NCI-H524 treated with DMSO at 0.1 percent for 48 hours (cell line): ENCODE measurements around the gene TUBB3.
"Not testable (repeated sequence)": the region's sequence is repeated elsewhere in the genome, so short reads cannot be mapped to it uniquely, and the experiment has no call there.

Experiments
- DNase-seq: peaks from one replicate; lab custom pipeline; 2025; lab: John Stamatoyannopoulos, UW

Gene TUBB3

DNA sequence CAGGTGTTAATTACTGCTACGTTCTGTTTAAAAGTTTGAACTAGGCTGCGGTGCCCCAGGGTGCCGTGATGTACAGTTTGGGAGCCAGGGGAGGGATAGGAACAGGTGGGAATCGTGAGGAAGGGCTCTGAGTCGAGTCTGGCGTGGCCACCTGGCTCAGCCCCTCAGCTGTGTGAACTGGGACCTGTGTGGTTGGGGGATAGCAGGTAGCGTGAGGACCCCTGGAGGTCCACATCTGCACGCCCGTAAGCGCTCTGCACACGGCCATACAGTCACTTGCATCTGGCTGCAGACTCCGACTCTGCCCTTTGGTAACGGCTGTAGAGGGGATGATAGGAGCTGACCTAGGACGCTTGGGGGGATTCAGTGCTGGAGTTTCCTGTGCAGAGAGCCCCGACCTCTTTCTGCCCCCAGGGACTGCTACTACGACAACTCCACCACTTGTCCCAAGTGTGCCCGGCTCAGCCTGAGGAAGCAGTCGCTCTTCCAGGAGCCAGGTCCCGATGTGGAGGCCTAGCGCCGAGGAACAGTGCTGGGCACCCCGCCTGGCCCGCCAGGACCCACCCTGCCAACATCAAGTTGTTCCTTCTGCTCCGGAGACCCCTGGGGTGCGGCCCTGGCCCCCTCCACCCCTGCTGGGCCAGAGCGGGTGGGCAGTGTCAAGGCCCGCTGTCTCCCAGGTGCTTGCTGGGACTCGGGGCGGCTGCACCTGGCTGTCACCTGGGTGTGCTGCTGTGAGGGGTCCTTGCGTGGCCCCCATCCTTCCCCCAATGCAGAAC lies 42.5 kb downstream of the TUBB3 start:
- DNase-seq: no peak

DNA sequence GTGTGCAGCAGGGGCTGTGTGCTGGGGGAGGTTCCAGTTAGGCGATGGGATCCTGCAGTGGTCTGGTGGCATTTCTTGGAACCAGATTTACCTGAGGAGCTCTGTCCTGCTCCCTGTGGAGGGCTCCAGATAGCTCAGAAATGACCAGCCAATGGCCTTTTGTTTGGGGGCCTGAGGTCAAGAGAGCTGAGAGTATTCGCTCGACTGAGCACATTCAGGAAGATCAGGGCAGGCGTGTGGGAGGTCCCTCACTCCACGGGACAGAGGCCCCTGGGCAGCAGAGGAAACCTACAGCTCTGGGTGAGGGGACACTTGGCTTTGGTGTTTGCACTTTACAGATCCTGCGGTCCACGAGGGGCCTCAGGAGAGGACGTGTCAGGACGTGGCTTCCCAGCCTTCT lies 43.6 kb downstream of the TUBB3 start:
- no peak for DNase-seq

DNA sequence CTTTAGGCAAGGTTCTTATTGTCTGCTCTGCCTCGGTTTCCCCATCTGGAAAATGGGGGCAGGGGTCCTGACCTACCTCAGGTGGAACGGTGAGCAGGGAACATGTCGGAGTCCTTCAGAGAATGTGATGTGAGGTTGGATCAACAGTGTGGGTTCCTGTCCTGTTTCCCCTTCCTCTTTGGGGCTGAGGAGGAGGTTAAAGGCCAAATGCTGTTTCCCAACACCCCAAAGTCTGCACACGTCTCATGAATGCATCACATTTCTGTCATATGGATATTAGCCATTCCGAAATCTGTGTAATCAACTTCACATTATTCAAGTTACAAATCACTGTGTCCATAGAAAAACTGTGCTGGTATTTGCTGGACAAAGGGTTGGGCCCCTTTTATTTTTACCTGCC lies 44.3 kb downstream of the TUBB3 start:
- not testable (repeated sequence) for DNase-seq

DNA sequence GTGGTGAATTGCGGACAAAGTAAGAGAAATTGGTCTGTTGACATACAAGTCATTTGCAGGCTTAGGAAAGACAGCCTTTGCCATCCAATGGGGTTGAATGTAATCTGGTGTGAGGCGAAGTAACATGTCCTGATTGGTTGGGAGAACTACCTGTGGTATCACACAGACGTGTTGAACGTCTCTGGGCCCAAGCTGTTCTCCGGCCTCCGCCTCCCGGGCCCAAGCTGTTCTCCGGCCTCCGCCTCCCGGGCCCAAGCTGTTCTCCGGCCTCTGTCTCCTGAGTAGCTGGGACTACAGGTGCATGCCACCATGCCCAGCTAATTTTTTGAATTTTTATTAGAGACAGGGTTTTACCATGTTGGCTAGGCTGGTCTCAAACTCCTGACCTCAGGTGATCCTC lies 44.9 kb downstream of the TUBB3 start:
- DNase-seq: not testable (repeated sequence)

DNA sequence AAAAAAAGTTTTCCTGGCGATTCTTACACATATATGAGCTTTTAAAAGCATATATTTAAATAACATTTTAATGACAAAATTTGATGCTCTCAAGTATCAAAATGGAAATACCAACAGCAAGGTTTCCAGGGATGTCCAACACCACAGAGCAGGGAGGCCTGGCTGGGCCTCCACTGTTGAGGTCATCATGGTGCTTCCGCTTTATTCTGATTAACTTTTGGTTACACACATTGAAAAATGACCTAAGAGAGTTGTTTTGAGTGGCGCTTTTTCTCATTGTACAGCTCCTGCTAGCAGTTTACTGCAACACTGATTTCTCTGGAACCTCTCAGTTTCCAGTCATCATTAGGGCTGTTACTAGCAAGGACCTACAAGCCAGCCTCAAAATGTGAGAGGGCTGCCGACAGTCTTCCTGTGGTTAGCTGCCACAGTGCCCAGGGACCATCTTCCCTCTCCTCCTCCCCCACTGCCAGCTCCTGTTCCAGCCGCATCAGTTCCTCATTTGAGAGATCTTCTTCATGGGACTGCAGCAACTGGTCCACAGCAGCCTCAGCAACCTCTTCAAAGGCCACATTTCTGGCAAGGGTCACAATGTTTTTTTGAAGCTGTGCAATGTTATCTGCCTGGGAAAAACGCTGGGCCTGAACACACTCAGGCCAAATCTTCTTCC lies 46.7 kb downstream of the TUBB3 start:
- no peak for DNase-seq

DNA sequence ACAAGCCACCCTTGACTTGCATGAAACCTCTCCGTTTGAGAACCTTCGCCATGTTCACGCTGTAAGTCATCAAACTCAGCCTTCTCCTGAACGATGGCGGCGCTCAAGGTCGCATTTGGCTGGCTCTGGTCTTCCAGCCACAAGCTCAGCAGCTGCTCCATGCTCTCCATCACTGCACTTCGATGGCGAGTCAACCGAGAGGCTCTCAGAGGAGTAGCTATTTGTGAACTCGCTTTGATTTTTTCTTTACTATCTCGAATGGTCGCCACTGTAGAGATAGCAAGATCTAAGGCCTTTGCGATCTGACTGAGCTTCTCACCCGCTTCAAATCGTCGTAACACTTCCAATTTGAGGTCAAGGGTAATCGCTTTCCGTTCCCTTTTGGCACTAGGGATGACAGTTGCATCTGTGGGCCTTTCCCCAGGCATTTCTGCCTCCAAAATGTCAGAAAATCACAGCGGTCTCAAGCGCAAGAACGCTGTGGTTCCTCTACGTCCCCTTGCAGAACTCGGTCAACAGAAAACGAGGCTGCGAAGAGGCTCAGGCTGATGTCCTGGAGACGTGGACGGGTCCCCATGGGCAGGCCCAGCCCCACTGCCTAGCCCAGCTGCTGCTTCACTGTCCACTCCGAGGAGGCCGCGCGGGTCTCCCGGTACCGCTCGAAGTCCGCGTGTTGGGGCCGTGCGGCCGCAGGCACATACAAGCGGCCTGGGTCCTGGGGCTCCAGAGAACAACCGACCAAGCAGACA lies 48.5 kb downstream of the TUBB3 start:
- DNase-seq: no peak

DNA sequence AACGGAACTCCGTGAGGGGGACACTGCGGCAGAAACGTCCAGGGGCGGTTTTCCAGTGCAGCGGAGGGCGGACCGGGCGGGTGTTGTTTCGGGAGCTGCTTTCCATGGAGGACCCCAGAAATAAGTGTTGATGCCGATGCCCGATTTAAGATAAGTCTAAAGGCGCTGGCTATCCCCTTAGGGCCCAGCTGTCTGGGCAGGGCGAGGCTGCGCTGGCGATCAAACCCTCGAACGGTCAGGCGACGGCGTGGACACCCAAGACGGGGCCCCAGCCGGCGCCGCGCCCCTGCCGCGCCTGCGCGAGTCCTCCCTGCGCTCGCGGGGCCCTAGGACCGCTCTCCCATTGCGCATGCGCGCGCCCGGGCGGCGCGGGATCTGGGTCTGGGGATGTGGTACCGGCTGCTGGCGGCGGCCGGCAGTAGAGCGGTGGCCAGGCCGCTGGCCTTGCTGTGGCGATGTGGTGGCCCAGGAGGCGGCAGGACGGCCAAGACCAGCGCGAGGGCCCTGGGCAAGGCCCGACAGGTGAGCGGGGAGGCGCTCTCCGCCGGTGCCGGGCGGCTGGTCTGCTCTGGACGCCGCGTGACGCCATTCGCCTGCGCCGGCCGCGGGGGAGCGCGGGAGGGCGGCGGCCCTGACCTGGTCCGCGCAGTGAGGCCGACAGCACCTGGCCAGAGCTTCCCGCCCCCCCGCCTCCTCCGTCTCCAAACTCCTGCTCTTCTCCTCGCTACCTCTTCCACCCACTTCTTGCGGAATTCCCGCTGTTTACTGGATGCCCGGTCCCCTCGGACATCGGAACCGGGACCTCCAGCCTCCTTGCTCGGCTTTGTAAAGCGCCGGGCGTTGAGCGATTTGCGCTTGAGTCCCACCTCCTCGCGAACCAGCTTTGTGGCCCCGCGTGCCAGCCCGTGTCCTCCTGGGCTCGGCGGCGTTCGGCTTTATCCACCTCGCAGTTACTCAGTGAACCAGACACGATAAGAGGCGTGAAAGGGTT lies 49.4 kb downstream of the TUBB3 start:
- DNase-seq: no peak

DNA sequence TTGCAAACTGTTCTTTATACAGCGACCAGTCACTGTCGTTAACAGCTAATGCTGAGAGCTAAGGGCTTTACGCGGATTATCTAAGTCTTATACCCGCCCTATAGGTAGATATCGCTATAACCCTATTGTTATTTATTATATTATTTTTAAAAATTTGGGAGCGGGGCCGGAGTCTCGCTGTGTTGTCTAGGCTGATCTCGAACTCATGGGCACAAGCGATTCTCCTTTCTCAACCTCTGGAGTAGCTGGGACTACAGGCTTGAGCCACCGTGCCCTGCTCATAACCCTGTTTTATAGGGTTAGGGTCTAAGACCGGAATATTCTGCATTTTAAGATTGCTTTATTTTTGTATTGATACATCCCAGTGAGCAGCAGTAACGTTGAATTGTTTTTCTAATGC lies 50.1 kb downstream of the TUBB3 start:
- no peak for DNase-seq

DNA sequence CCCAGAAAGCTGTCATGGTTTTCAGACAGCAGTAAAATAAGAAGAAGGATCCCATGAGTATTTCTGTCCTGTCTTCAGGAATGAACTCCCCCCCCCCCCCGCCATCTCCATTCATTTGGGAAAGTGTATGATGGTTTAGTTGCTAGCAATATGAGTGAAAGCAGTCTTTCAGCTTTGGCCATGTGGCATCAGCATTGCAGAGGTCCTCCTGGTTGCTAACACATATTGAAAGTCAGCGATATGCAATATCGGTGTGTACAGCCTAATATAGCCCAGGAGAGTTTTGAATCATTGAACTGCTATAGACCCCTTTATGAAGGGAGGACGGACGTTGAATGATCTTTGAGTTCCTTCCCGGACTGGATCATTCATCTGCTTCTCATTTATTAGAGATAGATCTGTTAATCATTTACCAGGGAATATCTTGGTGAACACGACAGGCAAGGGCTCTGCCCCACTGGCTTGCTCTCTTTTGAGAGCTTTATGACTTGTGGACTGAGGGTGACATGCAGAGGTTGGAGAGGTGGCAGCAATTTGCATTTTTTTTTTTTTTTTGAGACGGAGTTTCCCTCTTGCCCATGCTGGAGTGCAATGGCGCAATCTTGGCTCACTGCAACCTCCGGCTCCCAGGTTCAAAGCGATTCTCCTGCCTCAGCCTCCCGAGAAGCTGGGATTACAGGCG lies 50.7 kb downstream of the TUBB3 start:
- DNase-seq: no peak

DNA sequence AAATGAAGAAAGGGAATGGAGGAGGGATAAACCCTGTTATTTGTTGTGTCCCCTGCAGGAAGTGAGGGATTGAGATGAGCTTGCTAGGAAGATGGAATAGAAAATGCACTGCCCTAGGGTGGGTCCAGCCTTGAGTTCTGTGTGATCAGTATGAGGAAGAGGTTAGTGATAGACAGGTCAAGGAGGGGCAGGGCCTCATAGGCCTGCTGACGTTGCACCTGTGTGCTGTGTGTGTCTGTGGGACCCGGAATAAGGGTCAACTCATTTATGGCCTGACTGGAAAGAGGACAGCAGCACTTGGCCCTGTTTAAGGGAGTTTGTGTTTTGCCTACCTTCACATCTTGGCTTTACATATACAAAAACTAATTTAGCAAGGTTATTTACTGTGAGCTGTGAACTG lies 51.7 kb downstream of the TUBB3 start:
- DNase-seq: no peak

DNA sequence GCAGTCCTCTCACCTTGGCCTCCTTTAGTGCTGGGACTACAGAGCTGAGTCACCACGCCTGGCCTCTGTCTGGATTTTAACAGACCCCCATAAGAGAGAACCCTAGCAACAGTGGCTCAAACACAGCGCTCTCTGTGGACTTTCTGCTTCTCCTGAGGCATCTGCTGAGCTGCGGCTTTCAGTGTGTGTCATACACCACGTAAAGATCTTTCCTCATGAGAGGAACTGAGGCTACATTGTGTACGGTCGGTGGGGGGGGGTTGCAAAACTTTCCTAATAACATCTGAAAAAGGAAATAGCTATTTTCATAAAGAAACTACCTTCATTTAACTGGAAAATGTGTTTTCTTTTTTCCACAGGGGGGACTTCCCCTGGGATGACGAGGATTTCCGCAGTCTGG lies 58.3 kb downstream of the TUBB3 start:
- DNase-seq: no peak

DNA sequence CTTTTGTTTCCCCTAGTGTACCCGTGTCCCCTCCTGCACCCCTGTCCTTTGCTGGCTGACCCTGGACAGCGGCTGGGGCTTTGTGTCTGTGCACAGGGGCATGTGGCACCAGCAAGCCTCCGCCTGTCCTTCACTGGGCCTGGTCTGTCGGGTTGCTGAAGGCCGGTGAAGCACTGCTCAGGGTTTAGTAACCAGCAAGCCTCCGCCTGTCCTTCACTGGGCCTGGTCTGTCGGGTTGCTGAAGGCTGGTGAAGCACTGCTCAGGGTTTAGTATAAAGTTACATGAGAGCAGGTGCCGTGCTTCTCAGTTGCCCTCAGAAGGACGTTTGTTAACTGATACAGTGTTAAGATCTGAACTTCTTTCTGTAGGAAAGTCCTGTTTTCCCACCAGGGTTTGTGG lies 59.2 kb downstream of the TUBB3 start:
- no peak for DNase-seq

DNA sequence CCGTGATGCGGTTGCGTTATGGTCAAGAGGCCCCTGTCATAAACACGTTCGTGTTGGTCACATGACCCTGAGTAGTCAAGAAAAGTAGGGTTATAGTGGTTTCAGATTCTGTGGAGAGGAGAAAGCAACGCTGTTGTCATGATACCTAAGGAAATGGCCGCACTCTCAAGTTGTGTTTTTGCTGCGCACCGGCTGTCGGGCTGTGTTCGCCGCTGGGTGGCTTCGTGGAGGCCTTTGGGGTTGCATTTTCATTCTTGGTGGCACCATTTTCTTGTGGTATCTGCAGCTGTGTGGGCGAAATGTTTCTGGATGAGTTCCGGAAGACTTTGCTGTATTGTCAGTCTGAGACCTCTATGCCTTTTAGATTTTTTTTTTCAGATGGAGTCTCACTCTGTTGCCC lies 60.4 kb downstream of the TUBB3 start:
- DNase-seq: no peak

DNA sequence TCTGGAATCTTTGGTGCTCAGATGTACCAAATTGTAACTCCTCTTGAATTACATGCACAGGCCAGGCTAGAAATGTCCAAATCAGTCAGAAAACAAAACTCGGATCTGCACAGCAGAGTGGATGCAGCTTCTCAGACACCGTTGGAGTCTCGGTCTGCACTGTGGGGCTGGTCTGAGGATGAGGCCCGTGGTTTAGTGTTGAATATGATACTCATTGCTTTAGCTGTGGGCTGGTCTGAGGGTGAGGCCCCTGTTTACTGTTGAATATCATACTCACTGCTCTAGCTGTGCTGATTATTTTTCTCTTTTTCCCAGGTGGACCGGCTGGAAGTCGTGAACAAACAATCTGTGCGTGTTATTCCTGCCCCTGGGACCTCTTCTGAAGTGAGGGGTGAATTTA lies 61.1 kb downstream of the TUBB3 start:
- DNase-seq: no peak

DNA sequence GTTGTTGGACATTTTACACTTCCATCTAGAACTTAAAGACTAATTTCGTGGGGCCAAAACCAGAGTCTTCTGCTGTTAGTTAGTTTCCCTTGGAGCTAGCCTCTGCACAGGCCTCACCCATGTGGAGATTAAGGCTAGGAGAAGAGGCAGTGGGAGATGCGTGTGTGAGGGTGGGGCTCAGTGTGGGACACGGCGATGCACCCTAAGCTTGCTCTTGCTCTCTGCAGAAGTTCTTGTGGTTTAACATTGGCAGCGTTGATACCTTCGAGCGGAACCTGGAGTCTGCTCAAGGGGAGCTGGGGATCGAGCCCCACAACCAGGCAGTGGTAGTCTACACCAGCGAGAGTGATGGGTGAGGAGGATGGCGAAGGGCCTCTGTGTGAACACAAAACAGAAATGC lies 62.1 kb downstream of the TUBB3 start:
- DNase-seq: no peak
